ENCODE data around the gene SMIM7. TPM values are rescaled to one million over a fixed set of nuclear protein-coding genes. Genes with fewer than 3 reads are reported as not detected.

The SMIM7 gene
- total and polyA plus RNA-seq, 2 of the 13 experiments (the other 11 are each of a cell fraction or from before 2014, with no cell fraction given): 55.7 to 74.9 TPM

DNA sequence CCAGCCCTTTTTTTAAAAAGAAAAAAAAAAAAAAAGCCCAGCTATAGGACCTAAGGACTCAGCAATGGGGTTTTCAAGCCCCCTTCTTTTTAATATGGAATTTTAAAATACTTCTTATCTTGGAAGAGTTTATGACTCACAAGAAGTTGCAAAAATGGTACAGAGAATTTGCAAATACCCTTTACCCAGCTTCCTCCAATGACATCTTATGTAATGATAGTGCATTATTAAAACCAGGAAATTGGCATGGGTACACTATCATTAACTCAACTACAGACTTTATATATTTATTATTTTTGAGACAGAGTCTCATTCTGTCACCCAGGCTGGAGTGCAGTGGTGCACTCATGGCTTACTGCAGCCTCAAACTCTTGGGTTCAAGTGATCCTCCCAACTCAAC, 17.1 kb upstream of the SMIM7 start:
- Histone ChIP-seq H3K4me2 (ENCODE audit: low read depth, low read length) (no peak overlapping the region), H3K36me3 (replicated peaks in 1 of 2; ENCODE audit: control insufficient read depth in 1 of 2, insufficient read depth in 2 of 2, low read length in 2 of 2) (peaks cover 2 to 7% of the 10 kb centered on the region in 2 experiments; a peak in 3 of 5 replicates), H3K9ac (ENCODE audit: insufficient read depth, low read depth, low read length) (no peak overlapping the region), H3K27ac (ENCODE audit: extremely low read length, insufficient read depth, low read length) (no peak overlapping the region), H3K79me2 (ENCODE audit: insufficient read depth, low read length) (no peaks in the 10 kb centered on the region), H3K4me1 (ENCODE audit: insufficient read depth, low read length) (peaks cover 14% of the 10 kb centered on the region; the same call in 1 of the 2 replicates), H3K4me3 (replicated peaks in 1 of 3; ENCODE audit: insufficient read depth in 1 of 3, low read depth in 2 of 3, low read length in 3 of 3) (no peak overlapping the region), H3K9me3 (ENCODE audit: low read length) (no peaks in the 10 kb centered on the region), H3K27me3 (ENCODE audit: control insufficient read depth in 1 of 2, insufficient read depth in 2 of 2, low read length in 2 of 2) (no peaks in the 10 kb centered on the region), H4K20me1 (ENCODE audit: insufficient read depth, low read length) (no peaks in the 10 kb centered on the region), H2AFZ (ENCODE audit: low read length) (no peak overlapping the region)
- intact Hi-C loops (cut with micrococcal nuclease; ENCODE audit: unreplicated experiment): no loop called here
- DNase-seq (ENCODE audit: low spot score) (no peak), ATAC-seq (no peak), FAIRE-seq (no peak)
- POLR2A ChIA-PET: interaction anchor here (1.7 kb wide), 1 partner anchor 17 kb away, joined by 9 read pairs; the partner anchor contains the start of genes SMIM7 and TMEM38A
- BruUV-seq (replicated peaks): no TSS peak
- in situ Hi-C loops (cut with HindIII; ENCODE audit: extremely low pct_ligation_motif_present, low pct_unique_long_range_greater_than_20kb): no loop called here
- TF ChIP-seq ZMYM3 (CRISPR knock-in tag; IDR thresholded peaks at IDR 0.05) (no peak), CCAR2 (optimal IDR thresholded peaks at IDR 0.05; ENCODE audit: low read depth, low read length) (no peak), ZNF879 (CRISPR knock-in tag; IDR thresholded peaks at IDR 0.05) (no peak), ZNF251 (CRISPR knock-in tag; IDR thresholded peaks at IDR 0.05) (no peak), ZNF788 (CRISPR knock-in tag; IDR thresholded peaks at IDR 0.05; ENCODE audit: borderline replicate concordance) (no peak), ELF3 (CRISPR knock-in tag; IDR thresholded peaks at IDR 0.05) (no peak), HNF1A (IDR thresholded peaks at IDR 0.05; ENCODE audit: low read depth) (no peak), HNF1A (CRISPR knock-in tag; IDR thresholded peaks at IDR 0.05; ENCODE audit: borderline replicate concordance) (no peak), TBL1XR1 (IDR thresholded peaks at IDR 0.05; ENCODE audit: borderline replicate concordance, low read length, partially characterized antibody) (no peak)
- TF ChIP-seq, protein P1, sequence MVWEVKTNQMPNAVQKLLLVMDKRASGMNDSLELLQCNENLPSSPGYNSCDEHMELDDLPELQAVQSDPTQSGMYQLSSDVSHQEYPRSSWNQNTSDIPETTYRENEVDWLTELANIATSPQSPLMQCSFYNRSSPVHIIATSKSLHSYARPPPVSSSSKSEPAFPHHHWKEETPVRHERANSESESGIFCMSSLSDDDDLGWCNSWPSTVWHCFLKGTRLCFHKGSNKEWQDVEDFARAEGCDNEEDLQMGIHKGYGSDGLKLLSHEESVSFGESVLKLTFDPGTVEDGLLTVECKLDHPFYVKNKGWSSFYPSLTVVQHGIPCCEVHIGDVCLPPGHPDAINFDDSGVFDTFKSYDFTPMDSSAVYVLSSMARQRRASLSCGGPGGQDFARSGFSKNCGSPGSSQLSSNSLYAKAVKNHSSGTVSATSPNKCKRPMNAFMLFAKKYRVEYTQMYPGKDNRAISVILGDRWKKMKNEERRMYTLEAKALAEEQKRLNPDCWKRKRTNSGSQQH (CRISPR knock-in tag; IDR thresholded peaks at IDR 0.05; ENCODE audit: low read depth): no peak
- TF ChIP-seq, protein P2, sequence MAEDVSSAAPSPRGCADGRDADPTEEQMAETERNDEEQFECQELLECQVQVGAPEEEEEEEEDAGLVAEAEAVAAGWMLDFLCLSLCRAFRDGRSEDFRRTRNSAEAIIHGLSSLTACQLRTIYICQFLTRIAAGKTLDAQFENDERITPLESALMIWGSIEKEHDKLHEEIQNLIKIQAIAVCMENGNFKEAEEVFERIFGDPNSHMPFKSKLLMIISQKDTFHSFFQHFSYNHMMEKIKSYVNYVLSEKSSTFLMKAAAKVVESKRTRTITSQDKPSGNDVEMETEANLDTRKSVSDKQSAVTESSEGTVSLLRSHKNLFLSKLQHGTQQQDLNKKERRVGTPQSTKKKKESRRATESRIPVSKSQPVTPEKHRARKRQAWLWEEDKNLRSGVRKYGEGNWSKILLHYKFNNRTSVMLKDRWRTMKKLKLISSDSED (CRISPR knock-in tag; IDR thresholded peaks at IDR 0.05): no peak
- CTCF ChIA-PET (ENCODE audit: low intra/inter-chr PET ratio, low total read pairs): no interaction called here
